Loucy (cell line): ENCODE data around the gene LIX1.

ENCODE experiments used
- CTCF ChIP-seq: fragments of 200-600 bp; sonication (generic); conservative IDR thresholded peaks from 2 replicates; pipeline ENCODE4 v1.5.1; 2014; ENCODE audit warnings: mild to moderate bottlenecking, antibody characterized with exemption, low read length
- EZH2phosphoT487 ChIP-seq: fragments of 200-600 bp; IDR thresholded peaks from 2 replicates; pipeline ENCODE4 v1.6.1; 2018; ENCODE audit warnings: antibody characterized with exemption, mild to moderate bottlenecking, moderate library complexity, borderline replicate concordance

DNA sequence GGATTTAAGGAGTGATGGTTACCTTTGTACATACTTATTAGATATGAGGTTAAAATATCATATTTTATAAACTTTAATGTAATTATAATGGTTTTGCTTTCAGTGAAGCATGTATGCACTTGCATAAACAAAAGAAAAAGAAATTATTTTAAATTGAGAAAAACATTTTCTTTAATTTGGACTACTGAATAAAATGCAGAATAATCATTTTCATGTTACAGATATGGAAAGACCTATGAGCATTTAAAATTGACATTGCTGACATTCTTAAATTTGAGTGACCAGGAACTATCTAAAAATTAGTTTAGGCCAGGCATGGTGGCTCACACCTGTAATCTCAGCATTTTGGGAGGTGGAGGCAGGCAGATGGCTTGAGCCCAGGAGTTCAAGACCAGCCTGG, 49.2 kb downstream of the LIX1 start:
- no peak for TF ChIP-seq CTCF
- no peak for TF ChIP-seq EZH2phosphoT487
